HL-60/S4 treated with phorbol 12-myristate 13-acetate at 8.2 ng/mL for 4 days and 3 days (cell line): ENCODE measurements around the gene AKAP13.
"Not testable (repeated sequence)": the region's sequence is repeated elsewhere in the genome, so short reads cannot be mapped to it uniquely, and the experiment has no call there.

Experiments
- in situ Hi-C: fragments of 300-500 bp; cut with MboI; formaldehyde crosslinking; loops from 2 replicates; pipeline ENCODE4 v1.15.0; 2022; ENCODE audit warnings: low sequenced_read_pairs

AKAP13 gene

GRCh38 chr15:85464471-85464870 is 84.1 kb downstream of the AKAP13 start:
- in situ Hi-C loops: loop anchor here (25.0 kb wide), 1 partner anchor 102 kb away; no protein-coding TSS in a partner anchor

GRCh38 chr15:85470563-85471271 is 90.3 kb downstream of the AKAP13 start:
- in situ Hi-C loops: loop anchor here (25.0 kb wide), 1 partner anchor 108 kb away; no protein-coding TSS in a partner anchor

- in situ Hi-C loops: loop anchor here (25.0 kb wide), 1 partner anchor 110 kb away; no protein-coding TSS in a partner anchor
Observed at GRCh38 chr15:85472349-85472748, 91.9 kb downstream of the AKAP13 start.

GRCh38 chr15:85473455-85473854 is 93.1 kb downstream of the AKAP13 start:
- in situ Hi-C loops: loop anchor here (25.0 kb wide), 1 partner anchor 111 kb away; no protein-coding TSS in a partner anchor

- in situ Hi-C loops: loop anchor here (25.0 kb wide), 1 partner anchor 113 kb away; no protein-coding TSS in a partner anchor
Observed at GRCh38 chr15:85474700-85475316, 94.4 kb downstream of the AKAP13 start.

- in situ Hi-C loops: no loop called here
Observed at GRCh38 chr15:85475317-85475701, 94.9 kb downstream of the AKAP13 start.

- in situ Hi-C loops: no loop called here
Observed at GRCh38 chr15:85475711-85476110, 95.3 kb downstream of the AKAP13 start.

- in situ Hi-C loops: no loop called here
Observed at GRCh38 chr15:85477061-85477460, 96.7 kb downstream of the AKAP13 start.

- in situ Hi-C loops: no loop called here
Observed at GRCh38 chr15:85477730-85478129, 97.3 kb downstream of the AKAP13 start.

GRCh38 chr15:85479071-85479647 is 98.8 kb downstream of the AKAP13 start:
- in situ Hi-C loops: no loop called here

GRCh38 chr15:85480923-85481322 is 100.5 kb downstream of the AKAP13 start:
- in situ Hi-C loops: no loop called here

GRCh38 chr15:85481543-85481942 is 101.1 kb downstream of the AKAP13 start:
- in situ Hi-C loops: not testable (repeated sequence)

GRCh38 chr15:85482894-85483293 is 102.5 kb downstream of the AKAP13 start:
- in situ Hi-C loops: no loop called here

- in situ Hi-C loops: not testable (repeated sequence)
Observed at GRCh38 chr15:85483955-85484354, 103.6 kb downstream of the AKAP13 start.

GRCh38 chr15:85484923-85485322 is 104.5 kb downstream of the AKAP13 start:
- in situ Hi-C loops: not testable (repeated sequence)

- in situ Hi-C loops: no loop called here
Observed at GRCh38 chr15:85485956-85486567, 105.7 kb downstream of the AKAP13 start.

- in situ Hi-C loops: not testable (repeated sequence)
Observed at GRCh38 chr15:85487796-85488195, 107.4 kb downstream of the AKAP13 start.

- in situ Hi-C loops: no loop called here
Observed at GRCh38 chr15:85488997-85489396, 108.6 kb downstream of the AKAP13 start.

GRCh38 chr15:85489773-85490493 is 109.5 kb downstream of the AKAP13 start:
- in situ Hi-C loops: no loop called here

GRCh38 chr15:85490856-85491255 is 110.5 kb downstream of the AKAP13 start:
- in situ Hi-C loops: no loop called here

GRCh38 chr15:85491691-85492090 is 111.3 kb downstream of the AKAP13 start:
- in situ Hi-C loops: no loop called here
